Liver (tissue), 9 donors: ENCODE results near the gene ARNT2. TPM values are rescaled to one million over a fixed set of nuclear protein-coding genes. Genes with fewer than 3 reads are reported as not detected.
A peak's percentile ranks its signal among the peaks of the same experiment; 100 is the strongest.

Experiments
- DNase-seq: peaks from one replicate; pipeline ENCODE4 v3.0.0-alpha.2; 2017; ENCODE audit warnings: low spot score
- H3K27ac ChIP-seq, 2 donors: one replicate each; pipeline ENCODE4 v1.7.0; 2013; ENCODE audit warnings: inconsistent platforms in 2 of 2, low read length in 2 of 2, control low read depth in 1 of 2, low read depth in 1 of 2, mild to moderate bottlenecking in 1 of 2
- H3K27me3 ChIP-seq, 4 donors: one replicate each; pipeline versions ENCODE4 v1.6.1 to v1.7.0; 2013; ENCODE audit warnings: low read length in 3 of 4, inconsistent platforms in 1 of 4, mild to moderate bottlenecking in 1 of 4, moderate library complexity in 1 of 4; ENCODE audit not compliant: control insufficient read depth in 4 of 4, insufficient read depth in 4 of 4
- H3K36me3 ChIP-seq, 4 donors: one replicate each; pipeline versions ENCODE4 v1.6.1 to v1.7.0; 2013; ENCODE audit warnings: low read length in 3 of 4, mild to moderate bottlenecking in 3 of 4, low read depth in 1 of 4, moderate library complexity in 1 of 4; ENCODE audit not compliant: control insufficient read depth in 4 of 4, insufficient read depth in 3 of 4
- H3K4me1 ChIP-seq, 4 donors: one replicate each; pipeline versions ENCODE4 v1.6.1 to v1.7.0; 2013; ENCODE audit warnings: low read length in 3 of 4, mild to moderate bottlenecking in 3 of 4, moderate library complexity in 1 of 4; ENCODE audit not compliant: control insufficient read depth in 4 of 4, insufficient read depth in 4 of 4
- H3K4me3 ChIP-seq, 3 donors: one replicate each; pipeline versions ENCODE4 v1.6.1 to v1.7.0; 2013; ENCODE audit warnings: low read length in 3 of 3, control low read depth in 1 of 3, low read depth in 1 of 3, mild to moderate bottlenecking in 1 of 3
- H3K9ac ChIP-seq, 2 donors: one replicate each; pipeline ENCODE4 v1.7.0; 2013; ENCODE audit warnings: low read length in 2 of 2, mild to moderate bottlenecking in 2 of 2, moderate library complexity in 2 of 2, control low read depth in 1 of 2, low read depth in 1 of 2
- H3K9me3 ChIP-seq, 4 donors: one replicate each; pipeline versions ENCODE4 v1.6.1 to v1.7.0; 2013; ENCODE audit warnings: low read length in 3 of 4; ENCODE audit not compliant: control insufficient read depth in 4 of 4
- ATF3 ChIP-seq: IDR thresholded peaks from 2 replicates; pipeline ENCODE4 v1.6.1; 2016; ENCODE audit warnings: antibody characterized with exemption
- EGR1 ChIP-seq, 2 donors: IDR thresholded peaks; 2 replicates each; pipeline ENCODE4 v1.6.1; 2016 to 2018; ENCODE audit warnings: antibody characterized with exemption in 2 of 2, low read depth in 2 of 2
- FOXA1 ChIP-seq: IDR thresholded peaks from 2 replicates; pipeline ENCODE4 v1.6.1; 2016; ENCODE audit warnings: antibody characterized with exemption
- FOXA2 ChIP-seq: IDR thresholded peaks from 2 replicates; pipeline ENCODE4 v1.6.1; 2016; ENCODE audit warnings: antibody characterized with exemption
- GABPA ChIP-seq, 2 donors: IDR thresholded peaks in 1 of 2; conservative IDR thresholded peaks in 1 of 2; 2 replicates each; pipeline ENCODE4 v1.6.1; 2016; ENCODE audit warnings: antibody characterized with exemption in 2 of 2, mild to moderate bottlenecking in 1 of 2, moderate library complexity in 1 of 2
- HNF4A ChIP-seq, 2 donors: conservative IDR thresholded peaks; 2 replicates each; pipeline ENCODE4 v1.6.1; 2016; ENCODE audit warnings: antibody characterized with exemption in 2 of 2, mild to moderate bottlenecking in 2 of 2
- HNF4G ChIP-seq: IDR thresholded peaks from 2 replicates; pipeline ENCODE4 v1.6.1; 2016; ENCODE audit warnings: antibody characterized with exemption
- JUND ChIP-seq, 2 donors: IDR thresholded peaks; 2 replicates each; pipeline ENCODE4 v1.6.1; 2016; ENCODE audit warnings: antibody characterized with exemption in 2 of 2
- NR2F2 ChIP-seq: IDR thresholded peaks from 2 replicates; pipeline ENCODE4 v1.6.1; 2016; ENCODE audit warnings: antibody characterized with exemption
- RAD21 ChIP-seq, 2 donors: IDR thresholded peaks; 2 replicates each; pipeline ENCODE4 v1.6.1; 2016; ENCODE audit warnings: antibody characterized with exemption in 2 of 2, mild to moderate bottlenecking in 2 of 2
- REST ChIP-seq: IDR thresholded peaks from 2 replicates; pipeline ENCODE4 v1.6.1; 2016; ENCODE audit warnings: antibody characterized with exemption, mild to moderate bottlenecking
- RXRA ChIP-seq, 2 donors: IDR thresholded peaks; 2 replicates each; pipeline ENCODE4 v1.6.1; 2017 to 2018; ENCODE audit warnings: antibody characterized with exemption in 2 of 2, mild to moderate bottlenecking in 1 of 2
- SP1 ChIP-seq: IDR thresholded peaks from 2 replicates; pipeline ENCODE4 v1.6.1; 2018; ENCODE audit warnings: antibody characterized with exemption, mild to moderate bottlenecking
- TAF1 ChIP-seq: conservative IDR thresholded peaks from 2 replicates; pipeline ENCODE4 v1.6.1; 2016; ENCODE audit warnings: antibody characterized with exemption, mild to moderate bottlenecking
- YY1 ChIP-seq: IDR thresholded peaks from 2 replicates; pipeline ENCODE4 v1.6.1; 2016; ENCODE audit warnings: antibody characterized with exemption, mild to moderate bottlenecking
- WGBS: extraction: QIAGEN DNeasy Blood & Tissue Kit; methylation state at CpG from one replicate; pipeline ENCODE4 v1.1.7; 2013; 5-methylcytosine and 5-hydroxymethylcytosine counted together
- polyA plus RNA-seq, 2 donors: library from polyadenylated mRNA; stranded (reverse) in 1 of 2; unstranded in 1 of 2; fragments of 200-250 nt in 1 of 2; fragments of >200 nt in 1 of 2; fragmentation: Nextera tagmentation in 1 of 2; extraction: Ambion mirVana in 1 of 2; gene quantifications; one replicate each; pipeline versions ENCODE4 v1.2.1 to v1.2.3, GENCODE V29; 2013 to 2015
- total RNA-seq, 2 donors: library from RNA; depleted of rRNA; stranded (reverse); fragments of >200 nt; gene quantifications; one replicate each; pipeline ENCODE4 v1.2.3, GENCODE V29; 2014
- TF ChIP-seq, protein P1 (sequence below): IDR thresholded peaks from 2 replicates; pipeline ENCODE4 v1.6.1; 2016; ENCODE audit warnings: antibody characterized with exemption
- TF ChIP-seq, protein P2 (sequence below): IDR thresholded peaks from 2 replicates; pipeline ENCODE4 v1.6.1; 2016; ENCODE audit warnings: antibody characterized with exemption
- TF ChIP-seq, protein P3 (sequence below): fragments of 150-350 bp; IDR thresholded peaks from 2 replicates; pipeline ENCODE4 v1.5.1; 2017; ENCODE audit warnings: improper control_type of control experiment, low read depth, low read length; ENCODE audit not compliant: missing input control
- donor health status: healthy.
- donor health status: healthy.
- donor health status: healthy.
- donor health status: healthy.
- donor health status: healthy.

Gene ARNT2
- total and polyA plus RNA-seq, 4 donors = 0.17 to 0.92 (median 0.54) TPM

- H3K9ac ChIP-seq = no peak overlapping the region
- 34% methylated on average over 3 of the region's 3 CpGs for WGBS
- TF ChIP-seq, protein P1, sequence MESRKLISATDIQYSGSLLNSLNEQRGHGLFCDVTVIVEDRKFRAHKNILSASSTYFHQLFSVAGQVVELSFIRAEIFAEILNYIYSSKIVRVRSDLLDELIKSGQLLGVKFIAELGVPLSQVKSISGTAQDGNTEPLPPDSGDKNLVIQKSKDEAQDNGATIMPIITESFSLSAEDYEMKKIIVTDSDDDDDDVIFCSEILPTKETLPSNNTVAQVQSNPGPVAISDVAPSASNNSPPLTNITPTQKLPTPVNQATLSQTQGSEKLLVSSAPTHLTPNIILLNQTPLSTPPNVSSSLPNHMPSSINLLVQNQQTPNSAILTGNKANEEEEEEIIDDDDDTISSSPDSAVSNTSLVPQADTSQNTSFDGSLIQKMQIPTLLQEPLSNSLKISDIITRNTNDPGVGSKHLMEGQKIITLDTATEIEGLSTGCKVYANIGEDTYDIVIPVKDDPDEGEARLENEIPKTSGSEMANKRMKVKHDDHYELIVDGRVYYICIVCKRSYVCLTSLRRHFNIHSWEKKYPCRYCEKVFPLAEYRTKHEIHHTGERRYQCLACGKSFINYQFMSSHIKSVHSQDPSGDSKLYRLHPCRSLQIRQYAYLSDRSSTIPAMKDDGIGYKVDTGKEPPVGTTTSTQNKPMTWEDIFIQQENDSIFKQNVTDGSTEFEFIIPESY = no peak
- TF ChIP-seq RAD21 (IDR thresholded peaks at IDR 0.05) = no peak
- no peak for TF ChIP-seq NR2F2
- no peak for TF ChIP-seq TAF1
- TF ChIP-seq, protein P2, sequence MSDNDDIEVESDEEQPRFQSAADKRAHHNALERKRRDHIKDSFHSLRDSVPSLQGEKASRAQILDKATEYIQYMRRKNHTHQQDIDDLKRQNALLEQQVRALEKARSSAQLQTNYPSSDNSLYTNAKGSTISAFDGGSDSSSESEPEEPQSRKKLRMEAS = no peak
- TF ChIP-seq FOXA1 = no peak
- TF ChIP-seq JUND (IDR thresholded peaks at IDR 0.05) = no peak
- no peak for TF ChIP-seq YY1
- TF ChIP-seq HNF4A (conservative IDR thresholded peaks at IDR 0.05) = no peak
- TF ChIP-seq, protein P3, sequence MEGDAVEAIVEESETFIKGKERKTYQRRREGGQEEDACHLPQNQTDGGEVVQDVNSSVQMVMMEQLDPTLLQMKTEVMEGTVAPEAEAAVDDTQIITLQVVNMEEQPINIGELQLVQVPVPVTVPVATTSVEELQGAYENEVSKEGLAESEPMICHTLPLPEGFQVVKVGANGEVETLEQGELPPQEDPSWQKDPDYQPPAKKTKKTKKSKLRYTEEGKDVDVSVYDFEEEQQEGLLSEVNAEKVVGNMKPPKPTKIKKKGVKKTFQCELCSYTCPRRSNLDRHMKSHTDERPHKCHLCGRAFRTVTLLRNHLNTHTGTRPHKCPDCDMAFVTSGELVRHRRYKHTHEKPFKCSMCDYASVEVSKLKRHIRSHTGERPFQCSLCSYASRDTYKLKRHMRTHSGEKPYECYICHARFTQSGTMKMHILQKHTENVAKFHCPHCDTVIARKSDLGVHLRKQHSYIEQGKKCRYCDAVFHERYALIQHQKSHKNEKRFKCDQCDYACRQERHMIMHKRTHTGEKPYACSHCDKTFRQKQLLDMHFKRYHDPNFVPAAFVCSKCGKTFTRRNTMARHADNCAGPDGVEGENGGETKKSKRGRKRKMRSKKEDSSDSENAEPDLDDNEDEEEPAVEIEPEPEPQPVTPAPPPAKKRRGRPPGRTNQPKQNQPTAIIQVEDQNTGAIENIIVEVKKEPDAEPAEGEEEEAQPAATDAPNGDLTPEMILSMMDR = no peak
- TF ChIP-seq ATF3 = no peak
- TF ChIP-seq HNF4G = no peak
- no peaks in the 10 kb centered on the region for H3K36me3 ChIP-seq
- no peaks in the 10 kb centered on the region for H3K9me3 ChIP-seq
- DNase-seq = no peak
- H3K27ac ChIP-seq = peak overlapping the region; percentile 45 to 49
- H3K4me1 ChIP-seq = peaks cover 9 to 28% (median 25%) of the 10 kb centered on the region in 4 donors
- H3K27me3 ChIP-seq = no peaks in the 10 kb centered on the region
- H3K4me3 ChIP-seq = no peak overlapping the region
Observed at GRCh38 chr15:80584973-80585525, 180.9 kb downstream of the ARNT2 start.

- no peak for DNase-seq
- Histone ChIP-seq H3K27ac (no peak overlapping the region), H3K36me3 (no peaks in the 10 kb centered on the region), H3K4me1 (peaks cover 9 to 28% (median 25%) of the 10 kb centered on the region in 4 donors), H3K9me3 (no peaks in the 10 kb centered on the region), H3K9ac (no peak overlapping the region), H3K27me3 (no peaks in the 10 kb centered on the region), H3K4me3 (no peak overlapping the region)
- TF ChIP-seq NR2F2 (no peak), GABPA (IDR thresholded peaks at IDR 0.05 in 1 of 2, conservative IDR thresholded peaks at IDR 0.05 in 1 of 2) (no peak), HNF4A (conservative IDR thresholded peaks at IDR 0.05) (no peak), TAF1 (no peak), FOXA2 (no peak), RXRA (IDR thresholded peaks at IDR 0.05) (no peak), RAD21 (IDR thresholded peaks at IDR 0.05) (no peak), SP1 (no peak), YY1 (no peak), EGR1 (IDR thresholded peaks at IDR 0.05; ENCODE audit: low read depth in 2 of 2) (no peak), JUND (IDR thresholded peaks at IDR 0.05) (no peak), FOXA1 (no peak), REST (no peak), HNF4G (no peak)
- TF ChIP-seq, protein P2 = no peak
- TF ChIP-seq, protein P3 = no peak
- TF ChIP-seq, protein P1 = no peak
- 87% methylated on average over 6 of the region's 6 CpGs for WGBS
Observed at GRCh38 chr15:80585544-80586018, 181.4 kb downstream of the ARNT2 start.
